K562 (cell line): ENCODE results near the gene KCTD3.

Experiments
- ARID3A ChIP-seq: IDR thresholded peaks from 2 replicates; pipeline ENCODE4 v1.6.1; 2012; ENCODE audit warnings: low read depth, low read length, improper control_type of control experiment, borderline replicate concordance
- CTCF ChIP-seq, 3 experiments: IDR thresholded peaks in 2 of 3; conservative IDR thresholded peaks in 1 of 3; 2 replicates each; pipeline ENCODE4 v1.5.1; 2011 to 2012; ENCODE audit warnings: low read length in 3 of 3, mild to moderate bottlenecking in 3 of 3, control low read depth in 2 of 3, improper control_type of control experiment in 1 of 3, inconsistent platforms in 1 of 3, low read depth in 1 of 3, mixed read lengths in 1 of 3, moderate library complexity in 1 of 3; ENCODE audit not compliant: insufficient read depth in 2 of 3
- E2F1 ChIP-seq: sonication (generic); formaldehyde crosslinking; IDR thresholded peaks from 2 replicates; pipeline ENCODE4 v1.8.1; 2023; ENCODE audit warnings: mild to moderate bottlenecking, missing genetic modification reagents, moderate library complexity
- HMGXB4 ChIP-seq: sonication (generic); formaldehyde crosslinking; IDR thresholded peaks from 2 replicates; pipeline ENCODE4 v1.8.1; 2023; ENCODE audit warnings: mild to moderate bottlenecking, missing genetic modification reagents
- KAT2B ChIP-seq: IDR thresholded peaks from one replicate; pipeline ENCODE4 v1.6.1; 2012; ENCODE audit warnings: low read depth, mild to moderate bottlenecking, control low read depth, inconsistent platforms, low read length, moderate library complexity
- NR2C2 ChIP-seq, 2 experiments: fragments of 200-800 bp in 1 of 2; sonication (Bioruptor generic) in 1 of 2; sonication (generic) in 1 of 2; formaldehyde crosslinking in 1 of 2; IDR thresholded peaks; 2 replicates each; pipeline versions ENCODE4 v1.6.1 to v1.8.0; 2016 to 2022; ENCODE audit warnings: mild to moderate bottlenecking in 1 of 2, missing compliant biosample characterization in 1 of 2, missing genetic modification characterization in 1 of 2, missing genetic modification reagents in 1 of 2
- POLR2AphosphoS5 ChIP-seq: IDR thresholded peaks from 2 replicates; pipeline ENCODE4 v1.6.1; 2011; ENCODE audit warnings: mild to moderate bottlenecking, low read depth, low read length, moderate library complexity; ENCODE audit not compliant: control insufficient read depth, insufficient read depth
- RBM34 ChIP-seq: fragments of 200-400 bp; formaldehyde crosslinking; IDR thresholded peaks from 2 replicates; pipeline ENCODE4 v1.6.1; 2018; ENCODE audit warnings: low read length, borderline replicate concordance; ENCODE audit not compliant: insufficient read depth
- SAP30 ChIP-seq: fragments of 200-600 bp; sonication (generic); IDR thresholded peaks from 2 replicates; pipeline ENCODE4 v1.6.1; 2012; ENCODE audit warnings: borderline replicate concordance, low read depth, mild to moderate bottlenecking, moderate library complexity, low read length, control low read depth, inconsistent platforms; ENCODE audit not compliant: insufficient read depth, poor library complexity, severe bottlenecking
- SMARCA4 ChIP-seq: fragments of 450-650 bp; IDR thresholded peaks from 2 replicates; pipeline ENCODE4 v1.6.1; 2016
- SMC3 ChIP-seq: conservative IDR thresholded peaks from 2 replicates; pipeline ENCODE4 v1.6.1; 2011; ENCODE audit warnings: low read depth, low read length, improper control_type of control experiment; ENCODE audit not compliant: insufficient read depth
- ZBTB11 ChIP-seq, 3 experiments: fragments of 200-800 bp in 1 of 3; fragments of 250-450 bp in 1 of 3; fragments of 450-650 bp in 1 of 3; sonication (Bioruptor Pico) in 1 of 3; sonication (Bioruptor generic) in 1 of 3; formaldehyde crosslinking in 1 of 3; IDR thresholded peaks; 2 replicates each; pipeline versions ENCODE4 v1.6.1 to v1.8.0; 2016 to 2022; ENCODE audit warnings: mild to moderate bottlenecking in 2 of 3, missing genetic modification characterization in 2 of 3, missing compliant biosample characterization in 1 of 3, moderate library complexity in 1 of 3
- ZBTB17 ChIP-seq: fragments of 450-650 bp; formaldehyde crosslinking; IDR thresholded peaks from 2 replicates; pipeline ENCODE4 v1.4.0; 2020; ENCODE audit warnings: mild to moderate bottlenecking
- ZNF431 ChIP-seq: sonication (generic); formaldehyde crosslinking; IDR thresholded peaks from 2 replicates; pipeline ENCODE4 v1.8.0; 2022; ENCODE audit warnings: mild to moderate bottlenecking, missing genetic modification reagents

- no peak for TF ChIP-seq ZBTB17 (CRISPR knock-in tag)
- TF ChIP-seq NR2C2 (CRISPR knock-in tag; IDR thresholded peaks at IDR 0.05), result no peak
- TF ChIP-seq NR2C2 (tag; IDR thresholded peaks at IDR 0.05), result no peak
- no peak for TF ChIP-seq SAP30
- TF ChIP-seq SMARCA4, result no peak
- TF ChIP-seq POLR2AphosphoS5, result no peak
- no peak for TF ChIP-seq HMGXB4 (CRISPR knock-in tag)
- TF ChIP-seq ARID3A, result no peak
- TF ChIP-seq RBM34, result no peak
- no peak for TF ChIP-seq SMC3
- no peak for TF ChIP-seq CTCF (IDR thresholded peaks at IDR 0.05 in 2 of 3, conservative IDR thresholded peaks at IDR 0.05 in 1 of 3; ENCODE audit: insufficient read depth in 2 of 3, low read depth in 1 of 3, low read length in 3 of 3)
- TF ChIP-seq ZBTB11 (CRISPR knock-in tag; IDR thresholded peaks at IDR 0.05), result no peak
- TF ChIP-seq E2F1, result no peak
- no peak for TF ChIP-seq KAT2B
- TF ChIP-seq ZNF431 (CRISPR knock-in tag), result no peak
Observed at GRCh38 chr1:215584389-215584788, 17.3 kb downstream of the KCTD3 start.
